ENCODE data around the gene ATXN7L1. TPM values are rescaled to one million over a fixed set of nuclear protein-coding genes. Genes with fewer than 3 reads are reported as not detected.

ATXN7L1 gene
- total and polyA plus RNA-seq, 2 of the 13 experiments (the other 11 are each of a cell fraction or from before 2014, with no cell fraction given) = 4.1 to 7.8 TPM

- TF ChIP-seq, protein P1, sequence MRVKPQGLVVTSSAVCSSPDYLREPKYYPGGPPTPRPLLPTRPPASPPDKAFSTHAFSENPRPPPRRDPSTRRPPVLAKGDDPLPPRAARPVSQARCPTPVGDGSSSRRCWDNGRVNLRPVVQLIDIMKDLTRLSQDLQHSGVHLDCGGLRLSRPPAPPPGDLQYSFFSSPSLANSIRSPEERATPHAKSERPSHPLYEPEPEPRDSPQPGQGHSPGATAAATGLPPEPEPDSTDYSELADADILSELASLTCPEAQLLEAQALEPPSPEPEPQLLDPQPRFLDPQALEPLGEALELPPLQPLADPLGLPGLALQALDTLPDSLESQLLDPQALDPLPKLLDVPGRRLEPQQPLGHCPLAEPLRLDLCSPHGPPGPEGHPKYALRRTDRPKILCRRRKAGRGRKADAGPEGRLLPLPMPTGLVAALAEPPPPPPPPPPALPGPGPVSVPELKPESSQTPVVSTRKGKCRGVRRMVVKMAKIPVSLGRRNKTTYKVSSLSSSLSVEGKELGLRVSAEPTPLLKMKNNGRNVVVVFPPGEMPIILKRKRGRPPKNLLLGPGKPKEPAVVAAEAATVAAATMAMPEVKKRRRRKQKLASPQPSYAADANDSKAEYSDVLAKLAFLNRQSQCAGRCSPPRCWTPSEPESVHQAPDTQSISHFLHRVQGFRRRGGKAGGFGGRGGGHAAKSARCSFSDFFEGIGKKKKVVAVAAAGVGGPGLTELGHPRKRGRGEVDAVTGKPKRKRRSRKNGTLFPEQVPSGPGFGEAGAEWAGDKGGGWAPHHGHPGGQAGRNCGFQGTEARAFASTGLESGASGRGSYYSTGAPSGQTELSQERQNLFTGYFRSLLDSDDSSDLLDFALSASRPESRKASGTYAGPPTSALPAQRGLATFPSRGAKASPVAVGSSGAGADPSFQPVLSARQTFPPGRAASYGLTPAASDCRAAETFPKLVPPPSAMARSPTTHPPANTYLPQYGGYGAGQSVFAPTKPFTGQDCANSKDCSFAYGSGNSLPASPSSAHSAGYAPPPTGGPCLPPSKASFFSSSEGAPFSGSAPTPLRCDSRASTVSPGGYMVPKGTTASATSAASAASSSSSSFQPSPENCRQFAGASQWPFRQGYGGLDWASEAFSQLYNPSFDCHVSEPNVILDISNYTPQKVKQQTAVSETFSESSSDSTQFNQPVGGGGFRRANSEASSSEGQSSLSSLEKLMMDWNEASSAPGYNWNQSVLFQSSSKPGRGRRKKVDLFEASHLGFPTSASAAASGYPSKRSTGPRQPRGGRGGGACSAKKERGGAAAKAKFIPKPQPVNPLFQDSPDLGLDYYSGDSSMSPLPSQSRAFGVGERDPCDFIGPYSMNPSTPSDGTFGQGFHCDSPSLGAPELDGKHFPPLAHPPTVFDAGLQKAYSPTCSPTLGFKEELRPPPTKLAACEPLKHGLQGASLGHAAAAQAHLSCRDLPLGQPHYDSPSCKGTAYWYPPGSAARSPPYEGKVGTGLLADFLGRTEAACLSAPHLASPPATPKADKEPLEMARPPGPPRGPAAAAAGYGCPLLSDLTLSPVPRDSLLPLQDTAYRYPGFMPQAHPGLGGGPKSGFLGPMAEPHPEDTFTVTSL (CRISPR knock-in tag; IDR thresholded peaks at IDR 0.05; ENCODE audit: borderline replicate concordance) = no peak
- peak; percentile 50 for TF ChIP-seq BCL6 (CRISPR knock-in tag; IDR thresholded peaks at IDR 0.05)
- TF ChIP-seq PATZ1 (CRISPR knock-in tag; IDR thresholded peaks at IDR 0.05) = peak; percentile 49; the same call in 1 of the 2 replicates
- TF ChIP-seq MIER2 (CRISPR knock-in tag; IDR thresholded peaks at IDR 0.05) = 0 out of 2 replicates have a peak, but pooled peaks have one; percentile 38
- TF ChIP-seq ATRX (CRISPR knock-in tag; IDR thresholded peaks at IDR 0.05; ENCODE audit: borderline replicate concordance) = no peak
- TF ChIP-seq, protein P2, sequence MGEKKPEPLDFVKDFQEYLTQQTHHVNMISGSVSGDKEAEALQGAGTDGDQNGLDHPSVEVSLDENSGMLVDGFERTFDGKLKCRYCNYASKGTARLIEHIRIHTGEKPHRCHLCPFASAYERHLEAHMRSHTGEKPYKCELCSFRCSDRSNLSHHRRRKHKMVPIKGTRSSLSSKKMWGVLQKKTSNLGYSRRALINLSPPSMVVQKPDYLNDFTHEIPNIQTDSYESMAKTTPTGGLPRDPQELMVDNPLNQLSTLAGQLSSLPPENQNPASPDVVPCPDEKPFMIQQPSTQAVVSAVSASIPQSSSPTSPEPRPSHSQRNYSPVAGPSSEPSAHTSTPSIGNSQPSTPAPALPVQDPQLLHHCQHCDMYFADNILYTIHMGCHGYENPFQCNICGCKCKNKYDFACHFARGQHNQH (CRISPR knock-in tag; IDR thresholded peaks at IDR 0.05) = 0 out of 2 replicates have a peak, but pooled peaks have one; percentile 20
- peak; percentile 81; the same call in 1 of the 2 replicates for TF ChIP-seq HNF4G (IDR thresholded peaks at IDR 0.05; ENCODE audit: borderline replicate concordance, low read depth, low read length)
- TF ChIP-seq HNF4G (CRISPR knock-in tag; IDR thresholded peaks at IDR 0.05; ENCODE audit: borderline replicate concordance, low read depth) = no peak
- TF ChIP-seq ARID5B (CRISPR knock-in tag; IDR thresholded peaks at IDR 0.05) = peak; percentile 78
- 0 out of 4 replicates have a peak, but pooled peaks of 1 of the 2 experiments have one; percentile 23 for TF ChIP-seq NR2F1 (CRISPR knock-in tag; IDR thresholded peaks at IDR 0.05)
- TF ChIP-seq TEAD3 (CRISPR knock-in tag; optimal IDR thresholded peaks at IDR 0.05; ENCODE audit: borderline replicate concordance) = peak; percentile 26
- peak; percentile 45; the same call in 1 of the 2 replicates for TF ChIP-seq FOXP4 (CRISPR knock-in tag; IDR thresholded peaks at IDR 0.05)
These were observed 222.9 kb downstream of the ATXN7L1 start (continued) for GRCh38 chr7:105653441-105654005.
